Natural killer cell (primary cell): Measurements from ENCODE around the gene TEX14. TPM values are rescaled to one million over a fixed set of nuclear protein-coding genes. Genes with fewer than 3 reads are reported as not detected.

Source experiments
- ATAC-seq, 3 donors: fragments of 150-1000 bp in 2 of 3; fragments of 200-7000 bp in 1 of 3; cut with Tn5 transposase; 1 replicate in 1 of 3; 2 replicates in 2 of 3; pipeline ENCODE4 v1.10.0; 2021; ENCODE audit warnings: mild to moderate bottlenecking in 2 of 3, moderate library complexity in 2 of 3
- DNase-seq, 2 donors: peaks; one replicate each; pipeline versions ENCODE4 v3.0.0 to v3.0.0-alpha.2; 2013 to 2021; ENCODE audit warnings: mixed read lengths in 1 of 2
- H3K27ac ChIP-seq: one replicate; pipeline ENCODE4 v1.5.1; 2013; ENCODE audit warnings: mild to moderate bottlenecking, low read length
- H3K27me3 ChIP-seq: one replicate; pipeline ENCODE4 v1.6.1; 2013; ENCODE audit warnings: low read length; ENCODE audit not compliant: control insufficient read depth, insufficient read depth
- H3K36me3 ChIP-seq: one replicate; pipeline ENCODE4 v1.6.1; 2013; ENCODE audit warnings: low read length; ENCODE audit not compliant: control insufficient read depth, insufficient read depth
- H3K4me1 ChIP-seq: one replicate; pipeline ENCODE4 v1.6.1; 2013; ENCODE audit warnings: low read length; ENCODE audit not compliant: control insufficient read depth, insufficient read depth
- H3K4me3 ChIP-seq: one replicate; pipeline ENCODE4 v1.5.1; 2013; ENCODE audit warnings: low read length
- H3K9me3 ChIP-seq: one replicate; pipeline ENCODE4 v1.6.1; 2013; ENCODE audit warnings: low read length; ENCODE audit not compliant: control insufficient read depth, insufficient read depth
- H3K27ac Mint-ChIP-seq, 2 donors: one replicate each; pipeline ENCODE4 v1.8.0; 2022; ENCODE audit warnings: mild to moderate bottlenecking in 2 of 2, mixed read lengths in 2 of 2, moderate library complexity in 1 of 2
- H3K27me3 Mint-ChIP-seq, 2 donors: one replicate each; pipeline ENCODE4 v1.8.0; 2022; ENCODE audit warnings: low read depth in 2 of 2, mixed read lengths in 2 of 2
- H3K36me3 Mint-ChIP-seq: one replicate; pipeline ENCODE4 v1.8.0; 2022; ENCODE audit warnings: mixed read lengths
- H3K4me1 Mint-ChIP-seq, 2 donors: one replicate each; pipeline ENCODE4 v1.8.0; 2022; ENCODE audit warnings: mixed read lengths in 2 of 2
- H3K4me3 Mint-ChIP-seq: one replicate; pipeline ENCODE4 v1.8.0; 2022; ENCODE audit warnings: mild to moderate bottlenecking, moderate library complexity, mixed read lengths
- H3K9me3 Mint-ChIP-seq, 2 donors: one replicate each; pipeline ENCODE4 v1.8.0; 2022; ENCODE audit warnings: mixed read lengths in 2 of 2
- WGBS: methylation state at CpG from one replicate; pipeline ENCODE4 v1.1.7; 2013; ENCODE audit warnings: missing lambda C conversion rate; ENCODE audit not compliant: insufficient coverage; 5-methylcytosine and 5-hydroxymethylcytosine counted together
- intact Hi-C: fragments of 100-400 bp; cut with micrococcal nuclease; formaldehyde crosslinking; loops from one replicate; pipeline ENCODE4 v1.14.2; 2022
- total RNA-seq, 4 donors: library from RNA; stranded (reverse); fragments of 120-200 nt in 1 of 4; gene quantifications; one replicate each; pipeline versions ENCODE4 v1.2.3 to v1.2.4, GENCODE V29; 2013 to 2022
- TF ChIP-seq, protein P1 (sequence below): fragments of 200-600 bp; IDR thresholded peaks from one replicate; pipeline ENCODE4 v1.8.0; 2022; ENCODE audit warnings: antibody characterized with exemption

TEX14 gene
- total RNA-seq, 3 donors from 2014 or later (not counting 1 experiment from before 2014, with no cell fraction given): 0.29 to 1.1 (median 0.89) TPM

DNA sequence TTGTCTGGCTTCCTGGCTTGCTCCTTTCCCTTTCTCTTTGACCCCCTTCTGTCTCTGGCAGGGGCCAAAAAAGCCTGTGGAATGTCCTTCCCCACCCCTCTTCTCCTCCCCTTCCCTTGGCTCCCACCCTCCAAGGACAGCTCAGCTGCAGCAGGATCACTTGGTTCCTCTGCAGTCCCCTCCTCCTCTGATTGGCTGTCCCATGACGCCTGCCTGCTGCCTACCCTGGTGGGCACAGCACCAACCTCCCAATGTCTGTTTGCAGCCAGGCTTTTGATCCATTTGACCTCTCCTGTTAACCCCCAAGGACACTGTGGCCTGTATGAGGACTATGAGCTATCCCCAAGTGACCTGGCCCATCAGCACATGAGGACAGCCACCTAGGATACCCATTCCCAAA, 162.6 kb downstream of the TEX14 start:
- Mint-ChIP-seq H3K36me3 (no peaks in the 10 kb centered on the region), H3K27me3 (peaks cover 16 to 21% of the 10 kb centered on the region in 2 donors), H3K4me1 (peaks cover 6 to 9% of the 10 kb centered on the region in 2 donors), H3K4me3 (no peak overlapping the region), H3K9me3 (no peaks in the 10 kb centered on the region), H3K27ac (no peak overlapping the region)
- no peak overlapping the region for H3K4me3 ChIP-seq
- peaks cover 4% of the 10 kb centered on the region for H3K27me3 ChIP-seq
- 56% methylated on average over 1 of the region's 1 CpG for WGBS
- ATAC-seq: no peak
- no peaks in the 10 kb centered on the region for H3K36me3 ChIP-seq
- H3K4me1 ChIP-seq: peaks cover 18% of the 10 kb centered on the region
- TF ChIP-seq, protein P1, sequence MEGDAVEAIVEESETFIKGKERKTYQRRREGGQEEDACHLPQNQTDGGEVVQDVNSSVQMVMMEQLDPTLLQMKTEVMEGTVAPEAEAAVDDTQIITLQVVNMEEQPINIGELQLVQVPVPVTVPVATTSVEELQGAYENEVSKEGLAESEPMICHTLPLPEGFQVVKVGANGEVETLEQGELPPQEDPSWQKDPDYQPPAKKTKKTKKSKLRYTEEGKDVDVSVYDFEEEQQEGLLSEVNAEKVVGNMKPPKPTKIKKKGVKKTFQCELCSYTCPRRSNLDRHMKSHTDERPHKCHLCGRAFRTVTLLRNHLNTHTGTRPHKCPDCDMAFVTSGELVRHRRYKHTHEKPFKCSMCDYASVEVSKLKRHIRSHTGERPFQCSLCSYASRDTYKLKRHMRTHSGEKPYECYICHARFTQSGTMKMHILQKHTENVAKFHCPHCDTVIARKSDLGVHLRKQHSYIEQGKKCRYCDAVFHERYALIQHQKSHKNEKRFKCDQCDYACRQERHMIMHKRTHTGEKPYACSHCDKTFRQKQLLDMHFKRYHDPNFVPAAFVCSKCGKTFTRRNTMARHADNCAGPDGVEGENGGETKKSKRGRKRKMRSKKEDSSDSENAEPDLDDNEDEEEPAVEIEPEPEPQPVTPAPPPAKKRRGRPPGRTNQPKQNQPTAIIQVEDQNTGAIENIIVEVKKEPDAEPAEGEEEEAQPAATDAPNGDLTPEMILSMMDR: no peak
- intact Hi-C loops: no loop called here
- H3K9me3 ChIP-seq: no peaks in the 10 kb centered on the region
- no peak for DNase-seq
- no peak overlapping the region for H3K27ac ChIP-seq

DNA sequence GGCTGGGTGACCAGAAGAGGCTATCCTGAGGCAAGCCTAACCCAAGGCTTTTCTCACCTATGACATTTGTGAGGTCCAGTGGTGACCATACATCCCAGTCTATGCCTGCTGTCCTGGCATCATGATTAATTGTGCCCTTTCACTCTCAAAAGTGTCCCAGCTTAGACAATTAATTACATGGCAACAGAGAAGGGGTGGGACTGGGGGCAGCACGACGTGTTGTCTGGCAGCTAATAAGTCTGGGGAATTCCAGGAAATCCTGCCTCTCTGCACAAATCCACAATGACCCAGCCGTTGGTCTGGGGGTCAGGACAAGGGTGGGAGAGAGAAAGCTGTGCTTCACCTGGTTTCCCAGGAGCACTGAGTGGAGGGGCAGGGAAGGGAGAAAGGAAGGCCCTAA, 163.4 kb downstream of the TEX14 start:
- peaks cover 15 to 19% of the 10 kb centered on the region in 2 donors for H3K27me3 Mint-ChIP-seq
- no peak overlapping the region for H3K27ac Mint-ChIP-seq
- intact Hi-C loops: no loop called here
- no peak overlapping the region for H3K4me3 ChIP-seq
- H3K9me3 ChIP-seq: no peaks in the 10 kb centered on the region
- no peaks in the 10 kb centered on the region for H3K36me3 Mint-ChIP-seq
- no peak overlapping the region for H3K4me3 Mint-ChIP-seq
- peaks cover 4% of the 10 kb centered on the region for H3K27me3 ChIP-seq
- no peak overlapping the region for H3K27ac ChIP-seq
- H3K4me1 Mint-ChIP-seq: peaks cover 6 to 9% of the 10 kb centered on the region in 2 donors
- H3K9me3 Mint-ChIP-seq: no peaks in the 10 kb centered on the region
- DNase-seq (no peak), ATAC-seq (no peak)
- H3K36me3 ChIP-seq: no peaks in the 10 kb centered on the region
- TF ChIP-seq, protein P1: no peak
- WGBS: 43% methylated on average over 1 of the region's 3 CpGs
- peaks cover 15% of the 10 kb centered on the region for H3K4me1 ChIP-seq

DNA sequence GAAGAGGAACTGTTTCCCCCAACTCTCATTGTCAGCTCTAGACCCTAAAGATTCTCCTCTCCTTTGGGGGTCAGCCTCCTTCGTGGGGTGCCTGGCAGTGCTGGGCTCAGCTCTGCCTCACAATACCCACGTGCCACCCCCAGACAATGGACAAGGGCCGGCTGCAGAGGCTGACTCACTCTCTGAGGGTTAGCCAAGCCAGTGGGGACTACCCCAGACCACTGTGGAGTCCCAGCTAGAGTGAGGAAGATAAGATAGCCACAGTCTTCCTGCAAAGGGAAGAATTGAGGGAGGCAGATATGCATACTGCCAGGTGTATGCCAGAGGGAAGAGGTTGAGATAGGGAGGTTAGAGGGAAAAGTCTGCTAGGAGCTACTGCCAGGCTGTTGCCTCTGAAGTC, 163.9 kb downstream of the TEX14 start:
- Histone ChIP-seq H3K27me3 (peaks cover 4% of the 10 kb centered on the region), H3K9me3 (no peaks in the 10 kb centered on the region), H3K27ac (no peak overlapping the region), H3K4me3 (no peak overlapping the region), H3K4me1 (peaks cover 15% of the 10 kb centered on the region), H3K36me3 (no peaks in the 10 kb centered on the region)
- H3K27me3 Mint-ChIP-seq: peaks cover 10 to 14% of the 10 kb centered on the region in 2 donors
- no peak overlapping the region for H3K27ac Mint-ChIP-seq
- no peak for DNase-seq
- TF ChIP-seq, protein P1: no peak
- peaks cover 6 to 9% of the 10 kb centered on the region in 2 donors for H3K4me1 Mint-ChIP-seq
- no peaks in the 10 kb centered on the region for H3K9me3 Mint-ChIP-seq
- no peak for ATAC-seq
- H3K36me3 Mint-ChIP-seq: no peaks in the 10 kb centered on the region
- H3K4me3 Mint-ChIP-seq: no peak overlapping the region
- intact Hi-C loops: no loop called here
- WGBS: 73% methylated on average over 3 of the region's 3 CpGs

DNA sequence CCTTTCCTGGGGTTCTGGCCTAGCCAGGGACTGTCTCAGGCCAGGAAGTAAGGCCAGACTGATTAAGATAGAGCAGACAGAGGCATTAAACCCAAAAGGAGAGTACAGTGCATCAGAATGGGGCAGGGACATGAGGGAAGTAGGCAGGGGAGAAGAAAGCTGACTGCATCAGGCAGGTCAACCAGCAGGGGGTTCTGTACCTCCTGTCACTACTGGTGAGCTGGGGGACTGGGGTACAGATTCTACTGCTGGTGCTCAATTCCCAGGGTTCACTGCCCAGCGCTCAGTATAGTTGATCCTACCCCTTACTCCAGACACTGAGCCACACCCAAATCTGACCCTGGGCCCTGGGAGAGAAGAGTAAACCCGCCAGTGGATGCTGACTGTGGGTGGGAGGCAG, 164.5 kb downstream of the TEX14 start:
- H3K27me3 ChIP-seq: peaks cover 2% of the 10 kb centered on the region
- TF ChIP-seq, protein P1: no peak
- ATAC-seq (no peak), DNase-seq (no peak)
- intact Hi-C loops: no loop called here
- peaks cover 10% of the 10 kb centered on the region for H3K4me1 ChIP-seq
- H3K9me3 ChIP-seq: no peaks in the 10 kb centered on the region
- no peaks in the 10 kb centered on the region for H3K36me3 Mint-ChIP-seq
- H3K27me3 Mint-ChIP-seq: peaks cover 8 to 13% of the 10 kb centered on the region in 2 donors
- H3K36me3 ChIP-seq: no peaks in the 10 kb centered on the region
- no peaks in the 10 kb centered on the region for H3K9me3 Mint-ChIP-seq
- no peak overlapping the region for H3K4me3 ChIP-seq
- WGBS: 100% methylated on average over 1 of the region's 2 CpGs
- no peak overlapping the region for H3K4me3 Mint-ChIP-seq
- no peak overlapping the region for H3K27ac ChIP-seq
- H3K27ac Mint-ChIP-seq: no peak overlapping the region
- peaks cover 2 to 4% of the 10 kb centered on the region in 2 donors for H3K4me1 Mint-ChIP-seq
